Measurements from ENCODE around the gene CCDC136.

Gene CCDC136

DNA sequence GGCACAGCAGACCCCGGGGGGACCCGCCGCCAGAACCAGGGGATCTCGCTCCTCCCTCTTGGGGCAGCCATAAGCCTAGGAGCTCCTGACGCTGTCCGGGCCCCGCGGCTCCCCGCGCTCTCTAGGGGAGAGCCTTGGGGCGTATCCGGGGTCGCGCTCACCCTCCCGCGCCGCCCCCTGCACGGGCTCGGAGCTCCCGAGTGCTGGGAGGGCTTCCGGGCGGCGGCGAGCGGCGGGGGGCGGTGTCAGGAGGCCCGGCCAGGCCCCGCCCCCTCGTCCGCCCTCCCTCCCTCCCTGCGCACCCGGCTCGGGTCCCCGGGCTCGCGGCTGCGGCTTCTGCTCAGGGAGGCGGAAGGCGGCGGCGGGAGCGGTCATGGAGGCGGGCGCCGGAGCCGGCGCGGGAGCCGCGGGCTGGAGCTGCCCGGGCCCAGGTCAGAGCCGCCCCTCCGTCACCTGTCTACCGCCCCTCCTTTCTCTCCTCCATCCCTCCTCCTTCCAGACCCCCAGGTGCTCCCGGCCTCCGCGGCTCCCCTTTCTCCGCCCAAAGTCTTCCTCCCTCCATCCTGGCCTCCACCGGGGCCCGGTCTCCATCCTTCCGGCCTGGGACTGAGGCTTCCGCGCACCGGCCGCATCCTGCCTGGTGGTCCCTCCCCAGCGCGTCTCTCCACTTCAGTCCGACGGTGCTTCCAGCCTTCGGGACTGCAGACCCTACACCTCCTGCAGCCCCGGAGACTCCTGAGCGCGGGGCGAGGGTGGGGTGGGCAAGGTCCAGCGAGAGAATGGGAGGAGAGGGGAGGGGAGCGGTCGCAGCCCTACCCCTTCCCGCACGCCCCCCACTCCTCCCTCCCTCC lies at the start of gene CCDC136:
Gene CCDC136 (plus strand): TSS at position 848 of the 851 bp plus-strand sequence. CDS start 444 bp downstream, outside the sequence.
- peak; percentile 73 for DNase-seq (ENCODE audit: low spot score)

DNA sequence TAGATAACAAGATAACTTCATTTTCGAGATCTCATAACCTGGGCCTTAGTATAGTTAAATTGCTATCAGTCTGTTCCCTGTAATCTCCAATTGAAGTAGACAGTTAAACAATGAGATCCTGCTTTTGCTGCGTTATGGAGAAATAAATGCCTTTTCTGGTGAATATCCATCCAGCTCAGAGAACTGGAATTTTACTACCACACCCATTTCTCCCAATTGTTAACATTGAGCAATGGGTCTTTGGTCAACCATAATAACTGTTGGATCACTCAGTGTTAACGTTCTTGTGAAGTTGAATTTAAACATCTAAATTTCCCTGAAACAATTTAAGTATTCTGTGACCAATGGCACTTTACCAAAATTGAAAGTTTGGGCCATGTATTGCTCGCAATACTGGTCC lies 49.6 kb upstream of the CCDC136 start:
- DNase-seq (ENCODE audit: low spot score): no peak

DNA sequence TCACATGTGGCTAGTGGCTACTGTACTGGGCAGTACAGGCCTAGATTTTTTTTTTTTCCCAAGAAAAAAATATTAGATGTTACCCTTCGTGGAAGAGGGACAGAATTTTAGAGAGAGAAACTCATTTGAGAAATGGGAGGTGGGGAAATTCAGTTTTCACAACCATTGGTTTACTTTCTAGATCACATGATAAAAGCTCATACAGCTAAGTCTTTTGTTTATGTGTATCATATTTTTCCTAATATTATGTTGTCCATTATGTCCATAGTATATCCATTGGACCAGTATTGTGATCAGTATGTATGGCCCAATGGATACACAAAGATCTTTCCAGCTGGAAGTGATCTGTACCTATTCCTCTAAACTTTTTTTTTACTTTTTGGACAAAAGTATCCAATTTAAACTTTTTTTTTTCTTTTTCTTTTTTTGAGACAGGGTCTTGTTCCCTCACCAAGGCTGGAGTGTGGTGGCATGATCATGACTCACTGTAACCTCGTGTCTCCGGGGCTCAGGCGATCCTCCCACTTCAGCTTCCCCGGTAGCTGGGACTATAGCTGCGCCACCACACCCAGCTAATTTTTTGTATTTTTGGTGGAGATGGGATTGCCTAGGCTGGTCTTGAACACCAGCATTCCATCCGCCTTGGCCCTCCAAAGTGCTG lies 48.5 kb upstream of the CCDC136 start:
- DNase-seq (ENCODE audit: low spot score): no peak

DNA sequence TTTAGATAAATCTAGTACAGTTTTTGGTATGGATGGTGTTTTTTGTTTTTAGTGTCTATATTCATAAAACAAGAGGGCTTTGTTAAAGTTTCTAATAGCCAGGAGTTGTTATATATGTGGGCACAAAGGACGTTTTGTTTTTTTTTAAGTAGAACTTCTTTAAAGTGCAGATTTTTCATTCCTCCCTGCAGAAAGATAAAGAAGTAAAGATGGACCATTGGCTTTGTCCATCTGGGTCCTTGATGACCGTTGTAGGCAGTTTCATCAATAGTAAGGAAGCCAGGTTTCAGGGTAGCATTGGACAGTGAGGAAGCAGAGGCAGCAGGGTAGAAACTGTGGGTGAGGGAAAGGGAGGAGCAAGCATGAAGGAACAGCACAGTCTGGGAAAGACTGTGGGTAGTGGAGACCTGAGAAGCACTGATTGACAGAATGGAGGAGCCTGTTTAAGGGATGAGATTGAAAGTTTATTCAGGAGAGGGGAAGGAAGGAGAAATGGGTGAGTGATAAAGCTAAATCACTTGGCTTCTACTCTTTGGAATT lies 47.3 kb upstream of the CCDC136 start:
- no peak for DNase-seq (ENCODE audit: low spot score)

DNA sequence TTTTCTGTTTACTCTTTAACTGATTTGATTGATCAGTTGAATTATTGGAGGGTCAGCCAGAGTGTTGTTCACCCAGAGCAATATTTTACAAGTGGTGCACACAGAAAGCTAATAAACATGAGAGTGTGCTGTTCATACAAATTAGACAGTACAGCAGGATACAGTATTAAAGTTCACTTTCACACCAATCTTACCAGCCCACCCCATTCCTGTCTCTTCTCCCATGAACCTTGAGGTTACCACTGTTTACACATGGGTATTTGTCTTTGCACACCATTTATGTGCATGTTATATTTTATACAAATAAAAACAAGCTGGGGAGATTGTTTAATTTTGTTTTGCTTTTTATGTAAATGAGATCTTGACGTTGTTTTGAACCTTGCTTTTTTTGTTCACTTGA lies 46.1 kb upstream of the CCDC136 start:
- no peak for DNase-seq (ENCODE audit: low spot score)

DNA sequence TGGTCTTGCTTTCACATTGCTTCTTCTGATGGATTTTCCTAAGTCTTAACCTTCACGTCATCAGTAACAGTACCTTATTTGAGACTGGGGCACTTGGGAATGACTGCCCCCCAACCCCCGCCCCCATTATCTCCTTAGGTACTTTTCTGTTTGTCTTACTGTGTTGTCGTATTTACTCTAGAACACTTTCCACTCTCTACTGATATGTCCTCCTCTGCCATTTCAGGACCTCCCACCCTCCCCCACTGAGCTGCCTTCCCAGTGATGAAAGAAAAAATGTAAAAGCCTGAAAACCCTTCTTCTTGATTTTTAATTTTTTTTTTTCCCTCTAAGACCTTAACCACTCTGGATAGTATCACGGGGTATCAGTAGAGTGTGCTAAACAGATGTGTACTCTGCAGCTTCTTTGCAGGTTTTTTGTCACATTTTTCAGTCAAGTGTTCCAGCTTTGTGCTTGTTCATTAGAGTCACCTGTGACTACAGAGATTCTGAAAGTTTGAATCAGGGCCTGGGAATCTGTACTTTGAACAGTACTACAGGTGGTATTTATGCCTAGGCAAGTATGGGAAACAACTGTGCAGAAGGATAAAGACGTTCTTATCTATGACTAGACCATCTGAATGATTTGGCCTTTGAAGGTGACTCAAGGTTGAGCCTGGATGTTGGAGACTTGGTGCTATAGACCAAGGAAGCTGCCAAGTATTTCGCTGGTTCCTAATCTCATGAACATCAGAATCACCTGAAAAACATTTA lies 44.3 kb upstream of the CCDC136 start:
- DNase-seq (ENCODE audit: low spot score): no peak

DNA sequence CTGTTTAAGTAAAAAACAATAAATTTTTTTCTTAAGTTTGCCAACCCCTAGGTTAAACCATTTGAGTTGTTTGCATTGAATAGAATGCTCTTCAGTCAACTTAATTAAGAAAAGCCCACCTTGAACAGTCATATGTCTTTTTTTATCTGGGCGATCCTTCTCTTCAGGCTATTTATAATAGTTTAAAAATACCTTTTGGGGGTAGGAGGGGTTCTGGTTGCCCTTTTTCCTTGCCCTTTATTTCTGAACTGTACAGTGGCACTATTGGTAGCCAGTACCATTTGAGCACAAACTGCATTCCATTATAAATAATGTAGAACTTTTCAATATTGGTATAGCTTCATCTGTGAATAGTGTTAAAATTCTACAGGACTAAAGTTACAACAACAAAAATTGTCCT lies 39.5 kb upstream of the CCDC136 start:
- DNase-seq (ENCODE audit: low spot score): no peak

DNA sequence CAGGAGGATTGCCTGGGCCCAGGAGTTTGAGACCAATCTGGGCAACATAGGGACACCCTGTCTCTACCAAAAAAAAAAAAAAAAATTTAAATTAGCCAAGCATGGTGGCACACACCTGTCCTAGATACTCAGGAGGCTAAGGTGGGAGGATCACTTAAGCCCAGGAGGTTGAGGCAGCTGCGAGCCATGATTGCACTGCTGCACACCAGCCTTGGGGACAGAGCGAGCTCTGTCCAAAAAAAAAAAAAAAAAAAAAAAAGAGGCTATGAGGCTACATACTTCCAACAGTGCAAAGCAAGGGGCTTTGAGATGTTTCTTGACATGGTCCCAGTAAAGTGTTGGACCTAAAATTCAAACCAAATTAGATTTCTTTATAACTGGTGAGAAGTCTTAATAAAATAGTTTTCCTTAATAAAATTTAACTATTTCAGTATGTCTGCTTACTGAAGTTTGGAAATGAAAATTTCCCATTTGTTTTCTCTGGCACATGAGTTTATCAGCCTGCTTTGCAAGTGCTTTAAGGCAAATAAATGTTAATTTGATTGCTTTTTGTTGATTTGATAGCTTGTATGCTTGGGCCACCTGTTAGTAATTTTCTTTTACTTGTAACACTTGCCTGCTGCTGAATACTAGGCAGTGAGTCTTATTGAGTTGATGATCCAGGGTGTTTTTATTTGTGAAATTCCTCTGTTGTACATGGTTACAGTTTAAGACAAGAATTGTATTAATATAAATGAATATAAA lies 36.5 kb upstream of the CCDC136 start:
- DNase-seq (ENCODE audit: low spot score): no peak

DNA sequence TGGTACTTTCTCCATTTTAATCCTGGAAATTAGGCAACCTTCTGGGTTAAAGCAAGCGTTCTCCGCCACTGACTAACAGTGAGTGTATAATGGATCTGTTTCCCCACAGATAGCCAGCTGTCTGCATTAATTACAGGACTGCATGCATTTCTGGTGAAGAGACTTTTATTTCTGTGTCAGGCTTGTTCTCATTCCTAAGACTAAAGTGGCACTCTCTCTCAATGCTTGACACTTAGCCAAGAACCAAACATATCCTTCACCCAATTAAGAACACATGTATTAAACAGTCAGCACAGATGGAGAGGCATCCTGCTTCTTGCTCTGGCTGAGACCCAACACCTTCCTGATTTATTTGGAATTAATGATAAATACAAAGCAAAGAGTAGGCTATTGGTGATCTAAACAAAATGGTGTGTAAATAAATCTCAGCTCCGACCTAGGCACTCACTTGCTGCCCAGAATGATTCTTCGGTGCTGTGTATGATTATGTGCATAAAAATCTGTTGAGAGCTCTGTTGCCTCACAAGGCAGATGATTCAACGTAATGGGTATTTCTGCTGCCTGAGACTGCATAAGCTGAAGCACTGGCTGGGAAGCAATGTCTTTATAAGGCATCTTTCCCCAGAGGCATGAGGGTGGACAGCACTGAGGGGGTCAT lies 35.8 kb upstream of the CCDC136 start:
- DNase-seq (ENCODE audit: low spot score): no peak

DNA sequence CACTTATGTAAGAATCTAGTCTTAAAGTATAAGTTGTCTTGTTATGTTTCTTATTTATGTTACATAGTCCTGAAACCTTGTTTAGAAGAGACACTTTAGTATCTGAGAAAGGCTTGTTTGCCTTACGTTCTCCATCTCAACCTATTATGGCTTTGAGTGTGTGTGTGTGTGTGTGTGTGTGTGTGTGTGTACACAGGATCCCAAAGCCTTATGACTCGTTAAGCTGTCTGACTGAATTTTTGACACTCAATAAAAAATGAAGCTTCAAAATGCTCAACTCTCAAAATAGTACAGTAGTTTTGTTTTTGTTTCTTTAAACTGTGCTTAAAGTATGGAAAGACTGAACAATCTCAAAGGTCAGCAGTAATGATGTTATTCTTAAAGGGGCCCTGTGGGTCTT lies 34.6 kb upstream of the CCDC136 start:
- no peak for DNase-seq (ENCODE audit: low spot score)

DNA sequence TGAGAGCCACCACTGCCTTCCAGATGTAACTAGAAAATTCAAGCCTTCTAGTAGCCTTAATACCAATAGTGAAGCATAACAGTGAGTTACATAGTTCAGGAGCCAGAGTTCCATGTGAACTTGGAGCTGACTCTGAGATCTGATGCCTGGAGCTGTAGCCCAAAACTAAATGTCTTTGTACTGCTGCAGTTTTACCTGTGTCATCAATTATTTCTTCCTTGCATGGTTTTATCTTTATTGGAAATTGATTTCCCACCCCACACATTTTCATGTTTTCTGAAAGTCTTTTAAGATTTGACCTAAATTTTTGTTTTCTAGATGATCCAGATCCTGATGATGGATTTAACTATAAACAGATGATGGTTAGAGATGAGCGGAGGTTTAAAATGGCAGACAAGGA lies 33.2 kb upstream of the CCDC136 start:
- no peak for DNase-seq (ENCODE audit: low spot score)

DNA sequence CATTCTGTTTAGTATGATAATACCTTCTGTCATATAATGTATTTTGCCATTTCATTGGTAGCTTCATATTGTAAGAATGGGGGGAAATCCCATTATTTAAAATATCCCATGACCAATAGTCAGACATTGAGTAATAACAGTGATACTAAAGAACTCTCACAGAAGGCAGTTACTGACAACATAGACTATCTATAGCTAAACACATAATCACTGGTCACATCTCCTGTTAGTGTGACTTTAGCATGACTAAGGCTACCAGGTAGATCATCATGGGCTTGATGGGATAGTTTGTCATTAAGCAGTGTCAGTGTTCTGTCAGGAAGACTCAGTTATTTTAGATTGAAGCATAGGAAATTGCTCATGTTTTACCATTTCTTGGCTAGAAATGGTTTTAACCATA lies 32.5 kb upstream of the CCDC136 start:
- no peak for DNase-seq (ENCODE audit: low spot score)

DNA sequence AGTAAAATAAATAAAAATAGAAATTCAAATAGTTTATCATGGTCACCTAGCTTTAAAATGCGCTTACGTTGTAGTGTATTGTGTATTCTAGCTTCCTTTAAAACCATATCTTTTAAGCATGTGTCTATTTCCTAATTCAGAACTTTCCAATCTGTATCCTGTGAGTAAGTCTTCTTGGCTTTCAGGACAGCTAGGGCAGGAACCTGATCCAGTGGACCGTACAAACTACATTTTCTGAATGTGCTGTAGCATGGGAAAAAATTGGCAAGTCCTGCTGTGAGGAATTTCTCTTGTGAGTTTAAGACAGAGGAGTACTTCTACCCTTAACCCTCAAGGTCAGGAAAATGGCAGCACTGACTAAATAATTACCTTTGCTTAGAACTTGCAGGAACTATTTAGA lies 28.2 kb upstream of the CCDC136 start:
- DNase-seq (ENCODE audit: low spot score): no peak

DNA sequence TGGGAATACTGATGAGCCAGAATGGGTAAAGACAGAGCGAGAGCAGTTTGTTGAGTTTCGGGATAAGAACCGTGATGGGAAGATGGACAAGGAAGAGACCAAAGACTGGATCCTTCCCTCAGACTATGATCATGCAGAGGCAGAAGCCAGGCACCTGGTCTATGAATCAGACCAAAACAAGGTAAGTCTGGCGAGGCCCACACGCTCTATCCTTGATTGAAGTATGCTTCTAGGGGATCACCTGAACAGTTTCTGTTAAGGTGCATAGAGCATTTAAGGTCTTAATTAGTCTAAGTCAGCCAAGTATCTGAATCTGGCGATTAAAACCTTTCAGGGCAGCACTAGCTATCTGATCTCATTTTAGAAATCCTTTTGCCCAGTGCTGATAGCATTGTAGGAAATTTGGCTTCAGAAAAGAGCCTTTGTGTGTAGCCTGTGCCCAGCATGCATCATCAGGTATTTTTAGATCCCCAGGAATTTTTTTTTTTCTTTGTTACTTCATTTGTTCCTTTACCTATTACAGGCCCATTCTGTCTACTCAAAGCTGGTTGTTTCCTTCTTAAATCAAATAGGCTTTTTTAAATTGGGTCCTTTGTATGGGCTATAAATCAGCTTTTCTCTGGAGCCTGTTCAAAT lies 24.2 kb upstream of the CCDC136 start:
- DNase-seq (ENCODE audit: low spot score): no peak

DNA sequence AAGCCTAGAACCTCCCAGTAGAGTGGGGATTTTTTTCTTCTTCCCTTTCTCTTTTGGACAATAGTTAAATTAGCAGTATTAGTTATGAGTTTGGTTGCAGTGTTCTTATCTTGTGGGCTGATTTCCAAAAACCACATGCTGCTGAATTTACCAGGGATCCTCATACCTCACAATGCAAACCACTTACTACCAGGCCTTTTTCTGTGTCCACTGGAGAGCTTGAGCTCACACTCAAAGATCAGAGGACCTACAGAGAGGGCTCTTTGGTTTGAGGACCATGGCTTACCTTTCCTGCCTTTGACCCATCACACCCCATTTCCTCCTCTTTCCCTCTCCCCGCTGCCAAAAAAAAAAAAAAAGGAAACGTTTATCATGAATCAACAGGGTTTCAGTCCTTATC lies 21.5 kb upstream of the CCDC136 start:
- DNase-seq (ENCODE audit: low spot score): no peak

DNA sequence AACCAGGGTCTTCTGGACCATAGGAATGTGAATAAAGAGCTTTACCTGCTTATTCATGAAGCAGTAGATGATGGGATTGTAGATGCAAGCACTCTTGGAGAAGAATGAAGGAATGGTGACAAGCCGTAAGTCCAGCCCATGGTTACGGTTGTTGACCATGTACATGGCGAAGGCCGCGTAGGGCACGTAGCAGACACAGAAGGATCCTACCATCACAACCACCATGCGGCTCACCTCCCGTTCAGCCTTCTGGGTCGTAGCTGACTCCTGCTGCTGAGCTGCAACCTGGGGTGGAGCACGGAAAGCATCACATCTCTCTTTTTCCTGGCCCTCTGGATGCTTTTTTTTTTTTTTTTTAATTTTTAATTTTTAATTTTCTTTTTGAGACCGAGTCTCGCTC lies 18.2 kb upstream of the CCDC136 start:
- DNase-seq (ENCODE audit: low spot score): no peak

DNA sequence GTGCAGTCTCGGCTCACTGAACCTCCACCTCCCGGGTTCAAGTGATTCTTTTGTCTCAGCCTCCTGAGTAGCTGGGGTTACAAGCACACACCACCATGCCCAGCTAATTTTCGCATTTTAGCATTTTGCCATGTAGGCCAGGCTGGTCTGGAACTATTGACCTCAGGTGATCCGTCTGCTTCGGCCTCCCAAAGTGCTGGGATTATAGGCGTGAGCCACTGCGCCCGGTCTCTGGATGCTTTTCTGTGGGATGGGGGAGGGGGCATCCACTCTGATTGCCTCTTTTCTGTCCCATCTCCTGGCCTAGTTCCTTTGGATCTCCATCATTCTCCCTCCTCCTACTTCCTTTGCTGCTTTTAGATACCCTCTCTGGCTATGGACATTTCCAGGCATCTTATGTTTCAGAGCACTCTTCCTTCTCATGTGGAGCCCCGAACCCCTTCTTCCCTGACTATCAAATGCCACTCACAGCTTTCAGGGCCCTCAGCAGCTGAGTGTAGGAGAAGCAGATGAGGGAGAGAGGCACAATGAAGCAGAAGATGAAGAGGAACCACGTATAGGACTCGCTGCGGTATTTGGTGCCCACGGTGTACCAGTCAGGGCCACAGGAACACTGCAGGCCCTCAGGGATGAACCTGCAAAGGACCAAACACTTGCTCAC lies 17.6 kb upstream of the CCDC136 start:
- DNase-seq (ENCODE audit: low spot score): no peak

DNA sequence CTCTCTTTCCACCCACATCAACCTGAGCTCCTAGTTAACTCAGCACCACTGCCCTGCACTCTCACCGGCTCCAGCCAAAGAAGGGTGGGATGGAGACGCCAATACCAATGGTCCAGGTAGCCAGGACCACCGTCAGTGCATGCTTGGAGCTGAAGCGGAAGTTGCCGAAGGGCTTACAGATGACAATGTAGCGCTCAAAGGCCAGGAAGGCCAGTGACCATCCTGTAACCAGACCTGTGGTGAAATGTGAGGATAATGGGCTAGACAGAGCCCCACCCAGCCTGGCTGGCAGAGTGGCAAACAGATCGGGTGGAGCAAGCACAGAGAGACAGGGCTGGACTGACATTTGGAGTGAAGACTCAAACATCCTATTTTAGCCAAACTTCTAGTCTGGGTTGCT lies 16.8 kb upstream of the CCDC136 start:
- DNase-seq (ENCODE audit: low spot score): no peak

DNA sequence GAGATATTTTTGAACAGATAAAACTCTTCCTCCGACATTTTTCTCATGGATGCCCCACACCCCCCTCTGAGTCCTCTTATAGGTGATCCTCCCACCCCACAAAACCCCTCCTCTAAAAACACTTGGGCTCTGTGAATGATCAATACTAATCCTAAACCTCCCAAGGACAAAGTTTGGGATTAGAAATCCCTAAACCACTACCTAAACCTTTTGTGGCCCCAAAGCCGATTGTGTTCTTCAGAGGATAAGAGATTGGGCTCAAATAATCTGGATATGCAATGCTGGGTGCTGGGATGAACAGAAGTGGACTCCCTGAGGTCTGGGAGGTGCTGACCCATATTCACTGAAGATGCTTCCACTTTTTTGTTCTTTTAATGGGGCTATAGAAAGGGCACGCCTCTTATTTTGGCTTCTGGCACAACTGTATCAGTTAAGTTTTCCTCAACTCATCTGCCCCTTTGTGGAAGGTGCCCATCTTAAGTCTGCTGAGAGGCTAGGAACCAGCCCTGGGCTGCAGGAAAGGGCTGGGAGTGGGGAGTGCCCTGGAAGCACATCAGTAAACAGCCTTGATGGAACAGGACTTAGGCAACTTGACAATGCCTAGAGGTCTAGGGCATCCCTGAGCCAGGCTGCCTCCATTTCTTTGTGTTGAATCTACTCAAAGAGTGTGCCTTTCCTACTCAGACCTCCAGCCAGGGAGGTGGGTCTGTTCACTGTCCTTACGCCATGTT lies 15.9 kb upstream of the CCDC136 start, which contains the start of gene OPN1SW:
Gene OPN1SW (minus strand): TSS at position 51 of the 731 bp plus-strand sequence. CDS start 13 bp downstream, at position 38.
- DNase-seq (ENCODE audit: low spot score): no peak

Measured in CD4-positive, alpha-beta T cell treated with Interleukin-15 for 4 hours (primary cell).